T follicular helper cell (primary cell): ENCODE measurements around the gene CDSN.
A peak's percentile ranks its signal among the peaks of the same experiment; 100 is the strongest.
"Not testable (repeated sequence)": the region's sequence is repeated elsewhere in the genome, so short reads cannot be mapped to it uniquely, and the experiment has no call there.

Experiments used
- DNase-seq: peaks from one replicate; pipeline ENCODE4 v3.0.0-alpha.2; 2020; ENCODE audit warnings: low read depth

CDSN gene

GRCh38 chr6:31087494-31088089 lies 32.7 kb downstream of the CDSN start:
- DNase-seq = peak; percentile 87

GRCh38 chr6:31086788-31087440 lies 33.3 kb downstream of the CDSN start:
- DNase-seq = no peak

DNA sequence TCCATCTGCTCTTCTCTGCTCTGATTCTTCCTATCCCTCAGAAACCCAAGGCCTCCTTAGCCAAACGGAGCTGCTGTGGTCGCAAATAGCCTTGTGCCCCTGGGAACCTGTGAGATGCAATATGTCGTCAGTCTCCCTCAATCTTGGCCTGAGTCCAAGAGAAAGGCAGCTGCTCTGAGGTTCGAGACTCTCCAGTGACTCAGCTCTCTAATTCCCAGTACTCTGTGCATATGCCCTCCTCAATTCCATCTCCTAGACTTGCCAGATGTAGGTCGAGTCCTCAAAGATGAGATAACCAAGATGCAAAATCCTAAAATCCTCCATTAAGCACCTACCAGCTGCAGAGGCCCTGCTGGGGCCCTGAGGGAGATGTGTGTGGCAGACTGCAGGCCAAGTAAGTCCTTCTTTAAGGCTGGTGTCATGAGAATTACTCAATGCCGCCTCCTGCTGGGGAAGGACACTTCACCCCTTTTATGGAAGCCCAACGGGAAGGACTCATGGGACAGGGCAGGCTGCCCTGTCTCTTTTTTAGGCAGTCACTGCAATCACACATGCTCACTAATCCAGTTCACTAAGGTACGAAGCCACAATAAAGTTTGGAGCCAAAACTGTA lies 36.4 kb downstream of the CDSN start:
- DNase-seq = peak; percentile 14

DNA sequence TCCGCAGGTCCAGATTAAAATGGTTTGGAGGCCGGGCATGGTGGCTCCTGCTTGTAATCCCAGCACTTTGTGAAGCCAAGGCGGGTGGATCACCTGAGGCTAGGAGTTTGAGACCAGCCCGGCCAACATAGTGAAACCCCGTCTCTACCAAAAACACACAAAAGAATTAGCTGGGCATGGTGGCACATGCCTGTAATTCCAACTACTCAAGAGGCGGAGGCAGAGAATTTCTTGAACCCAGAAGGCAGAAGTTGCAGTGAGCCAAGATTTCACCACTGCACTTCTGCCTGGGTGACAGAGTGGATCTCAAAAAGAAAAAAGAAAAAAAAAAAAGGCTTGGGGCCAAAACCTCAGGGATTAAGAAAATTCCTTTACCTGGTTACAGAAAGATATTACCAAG lies 38.4 kb downstream of the CDSN start:
- no peak for DNase-seq

DNA sequence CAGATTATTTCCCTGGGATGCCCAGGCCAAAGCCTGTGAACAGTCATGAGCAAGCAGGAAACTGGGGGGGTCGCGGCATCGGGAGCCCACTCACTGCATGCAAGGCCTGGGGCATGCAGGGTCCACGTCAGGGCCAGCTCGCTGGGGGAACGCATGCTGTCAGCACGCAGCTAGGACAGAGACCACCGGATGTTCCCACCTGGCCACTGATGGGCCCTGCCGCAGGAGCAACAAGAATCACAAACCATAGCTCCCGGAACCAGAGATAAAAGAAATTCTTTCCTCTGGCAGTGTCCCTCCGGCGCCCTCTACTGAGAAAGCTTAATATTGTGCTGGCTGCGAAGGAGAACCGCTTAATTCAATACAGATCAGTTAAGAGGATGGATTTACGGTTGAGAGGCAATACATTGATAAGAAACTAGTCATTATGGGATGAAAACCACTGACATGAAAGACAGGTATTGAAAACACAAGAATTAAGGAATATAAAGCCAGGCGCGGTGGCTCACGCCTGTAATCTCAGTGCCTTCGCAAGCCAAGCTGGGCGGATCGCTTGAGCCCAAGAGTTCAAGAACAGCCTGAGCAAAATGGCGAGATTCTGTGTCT lies 40.5 kb downstream of the CDSN start:
- DNase-seq = peak; percentile 60

GRCh38 chr6:31076611-31077010 lies 43.6 kb downstream of the CDSN start:
- DNase-seq = no peak

GRCh38 chr6:31075528-31075927 lies 44.7 kb downstream of the CDSN start:
- no peak for DNase-seq

GRCh38 chr6:31074401-31074800 lies 45.8 kb downstream of the CDSN start:
- DNase-seq = no peak

DNA sequence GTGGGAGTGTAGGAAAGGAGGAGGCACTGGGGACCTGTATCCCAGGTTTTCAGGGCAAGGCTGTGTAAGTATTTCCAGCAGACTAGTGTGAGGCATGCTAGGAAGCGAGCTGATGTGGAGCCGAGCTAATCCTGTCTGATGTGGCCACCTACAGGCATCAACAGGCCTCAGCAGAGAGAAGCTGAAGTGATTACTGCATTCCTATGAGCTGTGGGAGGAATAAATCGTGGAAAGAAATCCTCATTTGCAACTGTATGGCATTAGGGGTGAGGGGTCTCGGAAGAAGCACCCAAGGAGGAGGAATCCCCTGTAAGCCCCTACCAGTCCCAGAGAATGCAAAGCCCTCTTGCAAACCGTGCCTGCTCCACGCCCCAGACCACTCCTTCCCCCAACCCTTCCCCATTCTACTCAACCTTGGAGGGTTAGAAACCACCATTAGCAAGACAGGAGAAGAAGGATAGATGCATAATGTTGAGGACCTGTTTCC lies 49.5 kb downstream of the CDSN start:
- no peak for DNase-seq

DNA sequence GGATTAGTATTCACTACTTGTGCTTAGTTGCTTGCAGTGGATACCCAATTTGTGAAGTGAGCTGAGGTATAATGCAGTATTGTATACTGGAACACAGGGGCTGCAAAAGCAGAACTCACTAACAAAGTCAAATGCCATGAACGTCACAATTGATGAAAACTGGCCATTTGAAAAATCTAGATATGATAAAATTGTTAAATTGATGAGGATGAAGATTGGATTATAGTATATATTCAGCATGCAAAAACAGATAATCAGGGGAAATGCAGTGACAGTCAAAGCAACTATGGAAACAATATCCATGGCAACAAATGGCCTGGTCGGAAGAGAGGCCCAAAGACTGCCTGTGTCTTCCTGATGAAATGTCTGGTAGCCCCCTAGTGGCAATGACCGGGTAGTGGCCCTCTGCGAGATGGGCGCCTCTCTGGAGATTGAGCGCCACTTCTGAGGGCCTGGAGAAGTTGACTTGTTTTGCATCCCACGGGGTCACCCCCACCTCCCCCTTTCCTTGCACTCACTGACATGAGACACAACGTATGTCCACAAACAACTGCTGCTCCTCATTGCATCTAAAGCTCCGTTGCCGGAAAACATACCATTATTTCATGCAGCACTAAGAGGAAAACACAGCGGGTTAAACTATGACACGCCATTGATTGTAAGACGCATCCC lies 51.4 kb downstream of the CDSN start:
- DNase-seq = peak; percentile 61

- DNase-seq = not testable (repeated sequence)
These were observed 52.2 kb downstream of the CDSN start for GRCh38 chr6:31067891-31068668.

DNA sequence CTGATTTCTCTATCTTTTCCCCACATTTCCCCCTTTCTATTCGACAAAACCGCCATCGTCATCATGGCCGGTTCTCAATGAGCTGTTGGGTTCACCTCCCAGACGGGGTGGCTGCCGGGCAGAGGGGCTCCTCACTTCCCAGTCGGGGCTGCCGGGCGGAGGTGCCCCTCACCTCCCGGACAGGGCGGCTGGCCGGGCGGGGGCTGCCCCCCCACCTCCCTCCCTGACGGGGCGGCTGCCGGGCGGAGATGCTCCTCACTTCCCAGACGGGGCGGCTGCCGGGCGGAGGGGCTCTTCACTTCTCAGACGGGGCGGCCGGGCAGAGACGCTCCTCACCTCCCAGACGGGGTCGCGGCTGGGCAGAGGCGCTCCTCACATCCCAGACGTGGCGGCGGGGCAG lies 53.2 kb downstream of the CDSN start:
- not testable (repeated sequence) for DNase-seq

- no peak for DNase-seq
These were observed 54.7 kb downstream of the CDSN start for GRCh38 chr6:31065556-31065955.
